ENCODE data around the gene SPATA25.

The SPATA25 gene

DNA sequence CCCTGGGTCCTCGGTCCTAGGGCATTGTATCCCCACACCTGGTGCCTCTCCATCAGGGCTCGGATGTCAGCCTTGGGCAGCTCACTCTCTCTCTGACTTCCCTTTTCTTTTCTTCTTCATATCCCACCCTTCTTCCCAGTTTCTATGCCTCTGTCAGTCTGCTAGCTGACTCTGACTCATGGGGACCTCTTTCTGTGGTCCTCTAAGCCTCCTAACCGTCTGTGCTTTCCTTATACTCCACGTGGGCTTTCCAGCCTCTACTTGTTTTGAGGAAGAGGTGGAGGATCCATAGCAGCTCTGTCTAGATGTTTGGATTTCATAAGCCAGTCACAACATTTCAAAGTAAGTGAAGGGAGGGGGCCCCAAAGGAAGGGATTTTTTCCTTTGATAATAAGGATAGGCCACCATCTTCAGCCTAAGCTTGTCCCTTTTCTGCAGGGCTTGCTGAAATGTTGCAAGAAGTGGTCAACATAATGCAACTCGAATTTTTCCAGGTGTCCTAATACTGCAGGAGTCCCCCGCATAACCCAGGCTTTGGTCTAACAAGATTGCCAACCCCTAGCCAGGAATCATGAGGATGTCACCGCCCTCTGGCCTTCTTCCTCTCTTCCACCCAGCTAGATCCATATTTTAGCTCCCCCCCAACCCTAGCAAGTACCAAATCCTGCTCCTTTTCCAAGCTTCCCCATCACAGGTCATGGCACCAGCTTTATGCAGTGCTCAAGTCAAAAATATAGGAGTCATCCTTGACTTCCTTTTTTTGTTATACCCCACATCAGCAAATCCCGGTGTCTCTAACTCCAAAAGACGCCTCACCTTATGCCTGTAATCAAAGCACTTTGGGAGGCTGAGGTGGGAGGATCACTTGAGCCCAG, 33.3 kb upstream of the SPATA25 start:
- H3K4me3 ChIP-seq (ENCODE audit: low read depth, low read length) = no peak overlapping the region
- peak; percentile 27 for DNase-seq (ENCODE audit: low read depth, low spot score)
- TF ChIP-seq CTCF (IDR thresholded peaks at IDR 0.05; ENCODE audit: low read depth, low read length) = no peak
- in situ Hi-C loops (cut with HindIII; ENCODE audit: low sequenced_read_pairs) = no loop called here

- H3K4me3 ChIP-seq (ENCODE audit: low read depth, low read length) = no peak overlapping the region
- in situ Hi-C loops (cut with HindIII; ENCODE audit: low sequenced_read_pairs) = no loop called here
- TF ChIP-seq CTCF (IDR thresholded peaks at IDR 0.05; ENCODE audit: low read depth, low read length) = no peak
- DNase-seq (ENCODE audit: low read depth, low spot score) = peak; percentile 90
These were observed 32.3 kb upstream of the SPATA25 start for GRCh38 chr20:45919542-45920399.

GRCh38 chr20:45918779-45919537, 31.5 kb upstream of the SPATA25 start:
- in situ Hi-C loops (cut with HindIII; ENCODE audit: low sequenced_read_pairs) = no loop called here
- TF ChIP-seq CTCF (IDR thresholded peaks at IDR 0.05; ENCODE audit: low read depth, low read length) = no peak
- no peak overlapping the region for H3K4me3 ChIP-seq (ENCODE audit: low read depth, low read length)
- no peak for DNase-seq (ENCODE audit: low read depth, low spot score)

DNA sequence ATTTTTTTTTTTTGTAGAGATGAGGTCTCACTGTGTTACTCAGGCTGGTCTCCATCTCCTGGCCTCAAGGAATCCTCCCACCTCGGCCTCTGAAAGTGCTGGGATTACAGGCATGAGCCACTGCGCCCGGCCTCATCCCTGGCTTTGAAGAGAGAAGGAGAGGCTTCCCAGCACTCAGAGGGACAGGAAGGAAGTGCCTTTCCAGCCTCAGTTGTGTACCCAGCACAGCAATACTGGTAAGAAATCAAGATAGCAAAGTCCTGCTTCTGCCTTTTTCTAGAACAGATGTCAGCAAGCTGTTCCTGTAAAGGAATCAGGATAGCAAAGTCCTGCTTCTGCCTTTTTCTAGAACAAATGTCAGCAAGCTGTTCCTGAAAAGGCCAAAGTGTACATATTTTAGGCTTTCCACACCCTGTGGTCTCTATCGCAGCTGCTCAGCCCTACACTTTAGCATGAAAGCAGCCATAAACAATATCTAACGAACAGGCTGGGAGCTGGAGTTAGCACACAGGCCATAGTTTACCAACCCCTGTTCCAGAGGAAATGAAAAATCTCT, 30.8 kb upstream of the SPATA25 start:
- TF ChIP-seq CTCF (IDR thresholded peaks at IDR 0.05; ENCODE audit: low read depth, low read length) = no peak
- in situ Hi-C loops (cut with HindIII; ENCODE audit: low sequenced_read_pairs) = no loop called here
- peak; percentile 46 for DNase-seq (ENCODE audit: low read depth, low spot score)
- H3K4me3 ChIP-seq (ENCODE audit: low read depth, low read length) = no peak overlapping the region

GRCh38 chr20:45917790-45918141, 30.3 kb upstream of the SPATA25 start:
- no peak for DNase-seq (ENCODE audit: low read depth, low spot score)
- H3K4me3 ChIP-seq (ENCODE audit: low read depth, low read length) = no peak overlapping the region
- in situ Hi-C loops (cut with HindIII; ENCODE audit: low sequenced_read_pairs) = no loop called here
- TF ChIP-seq CTCF (IDR thresholded peaks at IDR 0.05; ENCODE audit: low read depth, low read length) = no peak

DNA sequence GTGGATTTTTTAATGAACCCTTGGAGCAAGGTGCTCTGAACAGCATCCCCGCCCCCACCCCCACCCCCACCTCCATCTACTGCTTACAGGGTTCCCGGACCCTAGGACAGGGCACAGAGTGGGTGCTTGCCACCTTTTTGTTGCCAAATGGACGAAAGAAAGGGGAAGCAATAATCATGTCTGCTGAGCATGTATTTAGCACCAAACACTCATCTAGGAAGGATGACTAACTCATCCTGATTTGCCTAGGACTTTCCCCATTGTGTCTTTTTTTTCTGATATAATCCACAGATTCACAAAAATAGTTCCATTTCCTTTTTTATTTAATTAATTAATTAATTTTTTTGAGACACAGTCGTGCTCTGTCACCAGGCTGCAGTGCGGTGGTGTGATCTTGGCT, 25.7 kb upstream of the SPATA25 start:
- in situ Hi-C loops (cut with HindIII; ENCODE audit: low sequenced_read_pairs) = no loop called here
- no peak for TF ChIP-seq CTCF (IDR thresholded peaks at IDR 0.05; ENCODE audit: low read depth, low read length)
- DNase-seq (ENCODE audit: low read depth, low spot score) = no peak
- H3K4me3 ChIP-seq (ENCODE audit: low read depth, low read length) = no peak overlapping the region

All from astrocyte of the spinal cord (primary cell).